ENCODE data around the gene TMEM273. TPM values are rescaled to one million over a fixed set of nuclear protein-coding genes. Genes with fewer than 3 reads are reported as not detected.

Gene TMEM273
- total RNA-seq, 1 experiment from 2014 or later = not detected

GRCh38 chr10:49141541-49142332, 46.5 kb downstream of the TMEM273 start:
- Histone ChIP-seq H3K27me3 (no peaks in the 10 kb centered on the region), H3K4me3 (no peak overlapping the region), H3K9me3 (no peaks in the 10 kb centered on the region), H3K36me3 (no peaks in the 10 kb centered on the region)
- DNase-seq = no peak

GRCh38 chr10:49140304-49141177, 47.6 kb downstream of the TMEM273 start:
- DNase-seq = peak; percentile 14
- no peak overlapping the region for H3K4me3 ChIP-seq
- no peaks in the 10 kb centered on the region for H3K9me3 ChIP-seq
- H3K36me3 ChIP-seq = no peaks in the 10 kb centered on the region
- H3K27me3 ChIP-seq = no peaks in the 10 kb centered on the region

- H3K4me3 ChIP-seq = no peak overlapping the region
- no peaks in the 10 kb centered on the region for H3K27me3 ChIP-seq
- no peaks in the 10 kb centered on the region for H3K36me3 ChIP-seq
- H3K9me3 ChIP-seq = no peaks in the 10 kb centered on the region
- peak; percentile 90 for DNase-seq
Observed at GRCh38 chr10:49139846-49140195, 48.4 kb downstream of the TMEM273 start.

- Histone ChIP-seq H3K27me3 (no peaks in the 10 kb centered on the region), H3K36me3 (no peaks in the 10 kb centered on the region), H3K4me3 (no peak overlapping the region), H3K9me3 (no peaks in the 10 kb centered on the region)
- DNase-seq = peak; percentile 77
Observed at GRCh38 chr10:49139028-49139845, 49.0 kb downstream of the TMEM273 start.

GRCh38 chr10:49138361-49138891, 49.8 kb downstream of the TMEM273 start:
- no peak overlapping the region for H3K4me3 ChIP-seq
- no peaks in the 10 kb centered on the region for H3K9me3 ChIP-seq
- H3K36me3 ChIP-seq = no peaks in the 10 kb centered on the region
- DNase-seq = peak; percentile 75
- H3K27me3 ChIP-seq = no peaks in the 10 kb centered on the region

- Histone ChIP-seq H3K27me3 (no peaks in the 10 kb centered on the region), H3K36me3 (no peaks in the 10 kb centered on the region), H3K9me3 (no peaks in the 10 kb centered on the region), H3K4me3 (no peak overlapping the region)
- no peak for DNase-seq
Observed at GRCh38 chr10:49136525-49136924, 51.7 kb downstream of the TMEM273 start.

GRCh38 chr10:49135575-49136313, 52.4 kb downstream of the TMEM273 start:
- Histone ChIP-seq H3K36me3 (no peaks in the 10 kb centered on the region), H3K4me3 (no peak overlapping the region), H3K9me3 (no peaks in the 10 kb centered on the region), H3K27me3 (no peaks in the 10 kb centered on the region)
- DNase-seq = no peak

- H3K36me3 ChIP-seq = no peaks in the 10 kb centered on the region
- no peak for DNase-seq
- no peaks in the 10 kb centered on the region for H3K27me3 ChIP-seq
- H3K9me3 ChIP-seq = no peaks in the 10 kb centered on the region
- H3K4me3 ChIP-seq = no peak overlapping the region
Observed at GRCh38 chr10:49134327-49134726, 53.9 kb downstream of the TMEM273 start.

GRCh38 chr10:49133706-49134248, 54.4 kb downstream of the TMEM273 start, which contains the start of gene FAM170B:
Gene FAM170B, minus strand, starts transcription at chr10:49134021. Its CDS starts 103 bp downstream, at chr10:49133918.
- Histone ChIP-seq H3K9me3 (no peaks in the 10 kb centered on the region), H3K36me3 (no peaks in the 10 kb centered on the region), H3K4me3 (no peak within 1 kb of the TSS), H3K27me3 (no peaks in the 10 kb centered on the region)
- no peak for DNase-seq

GRCh38 chr10:49132362-49132737, 55.8 kb downstream of the TMEM273 start:
- Histone ChIP-seq H3K4me3 (no peak overlapping the region), H3K36me3 (no peaks in the 10 kb centered on the region), H3K9me3 (no peaks in the 10 kb centered on the region), H3K27me3 (no peaks in the 10 kb centered on the region)
- DNase-seq = no peak

GRCh38 chr10:49131507-49132361, 56.5 kb downstream of the TMEM273 start:
- H3K4me3 ChIP-seq = no peak overlapping the region
- no peaks in the 10 kb centered on the region for H3K36me3 ChIP-seq
- no peaks in the 10 kb centered on the region for H3K9me3 ChIP-seq
- DNase-seq = no peak
- H3K27me3 ChIP-seq = no peaks in the 10 kb centered on the region

GRCh38 chr10:49129376-49129775, 58.8 kb downstream of the TMEM273 start:
- Histone ChIP-seq H3K4me3 (no peak overlapping the region), H3K36me3 (no peaks in the 10 kb centered on the region), H3K9me3 (0 out of 2 replicates have a peak, but pooled peaks cover 2% of the 10 kb centered on the region), H3K27me3 (no peaks in the 10 kb centered on the region)
- DNase-seq = no peak

- DNase-seq = no peak
- 0 out of 2 replicates have a peak, but pooled peaks cover 2% of the 10 kb centered on the region for H3K9me3 ChIP-seq
- no peaks in the 10 kb centered on the region for H3K27me3 ChIP-seq
Observed at GRCh38 chr10:49128854-49129253, 59.3 kb downstream of the TMEM273 start.

GRCh38 chr10:49123981-49124950, 63.9 kb downstream of the TMEM273 start:
- Histone ChIP-seq H3K27me3 (no peaks in the 10 kb centered on the region), H3K4me3 (no peak overlapping the region), H3K36me3 (no peaks in the 10 kb centered on the region), H3K9me3 (0 out of 2 replicates have a peak, but pooled peaks cover 2% of the 10 kb centered on the region)
- DNase-seq = no peak

More at GRCh38 chr10:49128854-49129253, 59.3 kb downstream of the TMEM273 start:
- Histone ChIP-seq H3K4me3 (no peak overlapping the region), H3K36me3 (no peaks in the 10 kb centered on the region)
